DMS53 treated with DMSO at 0.1 percent for 48 hours (cell line): ENCODE results near the gene DGCR6L.
"Not testable (repeated sequence)": the region's sequence is repeated elsewhere in the genome, so short reads cannot be mapped to it uniquely, and the experiment has no call there.

Experiments used
- DNase-seq: peaks from one replicate; lab custom pipeline; 2025; ENCODE audit not compliant: unreplicated experiment; lab: John Stamatoyannopoulos, UW

Gene DGCR6L

GRCh38 chr22:20292673-20293232, 27.1 kb downstream of the DGCR6L start:
- no peak for DNase-seq

GRCh38 chr22:20292108-20292507, 27.8 kb downstream of the DGCR6L start:
- DNase-seq: no peak

- DNase-seq: no peak
Observed at GRCh38 chr22:20291604-20292063, 28.2 kb downstream of the DGCR6L start.

GRCh38 chr22:20291249-20291586, 28.6 kb downstream of the DGCR6L start:
- DNase-seq: no peak

GRCh38 chr22:20290578-20291248, 29.1 kb downstream of the DGCR6L start:
- no peak for DNase-seq

GRCh38 chr22:20290045-20290392, 29.8 kb downstream of the DGCR6L start:
- DNase-seq: no peak

- not testable (repeated sequence) for DNase-seq
Observed at GRCh38 chr22:20289182-20290044, 30.4 kb downstream of the DGCR6L start.

GRCh38 chr22:20286784-20287423, 33.0 kb downstream of the DGCR6L start:
- DNase-seq: not testable (repeated sequence)

GRCh38 chr22:20286312-20286660, 33.6 kb downstream of the DGCR6L start:
- not testable (repeated sequence) for DNase-seq

- DNase-seq: not testable (repeated sequence)
Observed at GRCh38 chr22:20285473-20286311, 34.2 kb downstream of the DGCR6L start.

- no peak for DNase-seq
Observed at GRCh38 chr22:20284471-20285086, 35.3 kb downstream of the DGCR6L start.

- no peak for DNase-seq
Observed at GRCh38 chr22:20283674-20284066, 36.2 kb downstream of the DGCR6L start.

- DNase-seq: no peak
Observed at GRCh38 chr22:20282901-20283673, 36.8 kb downstream of the DGCR6L start.

- DNase-seq: no peak
Observed at GRCh38 chr22:20281891-20282290, 38.0 kb downstream of the DGCR6L start.

- DNase-seq: not testable (repeated sequence)
Observed at GRCh38 chr22:20281473-20281872, 38.4 kb downstream of the DGCR6L start.

- DNase-seq: no peak
Observed at GRCh38 chr22:20280866-20281265, 39.0 kb downstream of the DGCR6L start.

GRCh38 chr22:20280163-20280562, 39.7 kb downstream of the DGCR6L start:
- DNase-seq: not testable (repeated sequence)

- DNase-seq: no peak
Observed at GRCh38 chr22:20279662-20280134, 40.2 kb downstream of the DGCR6L start.

- DNase-seq: not testable (repeated sequence)
Observed at GRCh38 chr22:20278726-20279490, 41.0 kb downstream of the DGCR6L start.
